Activated naive CD4-positive, alpha-beta T cell treated with Interleukin-2 at 50 U/mL for 16 hours (primary cell): ENCODE data around the gene ENO2.
"Not testable (repeated sequence)": the region's sequence is repeated elsewhere in the genome, so short reads cannot be mapped to it uniquely, and the experiment has no call there.

Experiments used
- DNase-seq: peaks from one replicate; pipeline ENCODE4 v3.0.0-alpha.2; 2020

The ENO2 gene

DNA sequence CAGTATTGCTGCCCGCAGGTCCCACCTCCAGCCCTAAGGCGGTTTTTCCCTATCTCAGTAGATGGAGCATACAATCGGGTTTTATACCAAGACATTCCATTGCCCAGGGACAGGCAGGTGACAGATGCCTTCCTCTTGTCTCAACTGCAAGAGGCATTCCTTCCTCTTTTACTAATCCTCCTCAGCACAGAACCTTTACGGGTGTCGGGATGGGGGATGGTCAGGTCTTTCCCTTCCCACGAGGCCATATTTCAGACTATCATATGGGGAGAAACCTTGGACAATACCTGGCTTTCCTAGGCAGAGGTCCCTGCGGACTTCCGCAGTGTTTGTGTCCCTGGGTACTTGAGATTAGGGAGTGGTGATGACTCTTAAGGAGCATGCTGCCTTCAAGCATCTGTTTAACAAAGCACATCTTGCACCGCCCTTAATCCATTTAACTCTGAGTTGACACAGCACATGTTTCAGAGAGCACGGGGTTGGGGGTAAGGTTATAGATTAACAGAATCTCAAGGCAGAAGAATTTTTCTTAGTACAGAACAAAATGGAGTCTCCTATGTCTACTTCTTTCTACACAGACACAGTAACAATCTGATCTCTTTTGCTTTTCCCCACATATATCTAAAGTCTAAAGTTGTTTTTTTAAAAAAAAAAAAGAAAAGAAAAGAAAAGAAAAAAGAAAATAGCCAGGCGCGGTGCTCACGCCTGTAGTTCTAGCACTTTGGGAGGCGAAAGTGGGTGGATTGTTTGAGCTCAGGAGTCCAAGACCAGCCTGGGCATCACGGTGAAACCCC lies 28.0 kb upstream of the ENO2 start:
- not testable (repeated sequence) for DNase-seq

DNA sequence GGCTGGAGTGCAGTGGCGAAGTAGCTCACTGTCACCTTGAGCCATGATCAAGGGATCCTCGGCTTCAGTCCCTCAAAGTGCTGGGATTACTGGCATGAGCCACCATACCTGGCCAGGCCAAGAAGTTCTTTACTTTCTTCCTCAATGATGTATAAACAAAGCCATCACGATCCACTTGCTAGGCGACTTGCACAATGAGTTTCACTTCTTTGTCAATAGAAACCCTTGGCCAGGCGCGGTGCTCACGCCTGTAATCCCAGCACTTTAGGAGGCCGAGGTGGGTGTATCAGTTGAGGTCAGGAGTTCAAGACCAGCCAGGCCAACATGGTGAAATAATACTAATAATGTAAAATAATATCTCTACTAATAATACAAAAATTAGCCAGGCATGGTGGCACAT lies 26.9 kb upstream of the ENO2 start:
- DNase-seq, result no peak

- no peak for DNase-seq
Observed at GRCh38 chr12:6888360-6888759, 26.0 kb upstream of the ENO2 start.

- not testable (repeated sequence) for DNase-seq
Observed at GRCh38 chr12:6888794-6889193, 25.6 kb upstream of the ENO2 start.

- not testable (repeated sequence) for DNase-seq
Observed at GRCh38 chr12:6889775-6890573, 24.4 kb upstream of the ENO2 start.

DNA sequence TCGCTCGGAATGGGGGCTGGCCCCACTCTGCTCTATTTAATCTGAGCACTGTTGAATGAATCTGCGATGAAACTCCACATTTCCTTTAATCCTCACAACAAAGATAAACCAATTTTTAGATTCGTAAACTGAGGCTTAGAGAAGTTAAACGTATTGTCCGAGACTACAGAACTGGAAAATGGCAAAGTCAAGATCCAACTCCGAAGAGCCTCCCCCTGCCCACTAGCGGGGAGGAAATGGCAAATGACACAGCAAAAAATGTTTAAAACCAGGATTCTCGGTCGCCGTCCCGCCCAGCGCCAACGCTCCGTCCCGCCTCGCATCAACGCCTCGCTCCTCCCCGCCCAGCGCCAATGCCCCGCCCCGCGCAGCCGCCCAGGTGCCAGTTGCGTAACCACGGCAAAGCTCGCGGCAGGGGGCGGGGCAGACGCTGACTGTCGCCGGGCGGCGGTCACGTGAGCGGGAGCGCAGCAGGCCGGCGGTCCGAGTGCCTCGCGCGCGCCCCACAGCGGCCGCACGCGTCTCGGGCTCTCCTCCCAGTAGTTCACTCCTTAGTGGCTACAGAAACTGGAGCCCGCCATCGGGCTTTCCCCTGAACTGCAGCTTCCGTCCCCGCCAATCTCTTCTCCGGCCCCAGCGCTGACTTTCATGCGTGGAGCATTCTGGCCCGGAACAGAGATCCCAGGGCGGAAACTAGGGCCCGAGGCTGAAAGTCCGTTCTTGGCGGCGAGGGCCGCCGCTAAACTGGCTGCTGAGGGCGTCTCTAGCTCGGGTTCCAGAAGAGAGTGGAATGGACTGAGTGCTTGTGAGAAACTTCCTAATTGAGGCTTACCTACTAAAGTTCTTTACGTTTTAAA lies 23.4 kb upstream of the ENO2 start:
- DNase-seq, result peak; percentile 99

- no peak for DNase-seq
Observed at GRCh38 chr12:6891646-6892001, 22.8 kb upstream of the ENO2 start.

GRCh38 chr12:6892683-6893082 lies 21.7 kb upstream of the ENO2 start:
- DNase-seq, result not testable (repeated sequence)

DNA sequence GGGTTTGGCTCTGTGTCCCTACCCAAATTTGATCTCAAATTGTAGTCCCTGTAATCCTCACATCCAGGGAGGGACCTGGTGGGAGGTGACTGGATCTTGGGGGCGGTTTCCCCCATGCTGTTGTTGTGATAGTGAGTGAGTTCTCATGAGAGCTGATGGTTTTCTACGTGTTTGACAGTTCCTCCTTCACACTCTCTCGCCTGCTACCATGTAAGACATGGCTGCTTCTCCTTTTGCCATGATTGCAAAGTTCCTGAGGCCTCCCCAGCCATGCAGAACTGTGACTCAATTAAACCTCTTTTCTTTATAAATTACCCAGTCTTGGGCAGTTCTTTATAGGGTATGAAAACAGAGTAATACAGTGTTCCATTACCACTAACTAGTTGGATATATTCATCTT lies 20.1 kb upstream of the ENO2 start:
- DNase-seq, result no peak

- DNase-seq, result no peak
Observed at GRCh38 chr12:6896846-6897435, 17.4 kb upstream of the ENO2 start.

GRCh38 chr12:6899427-6899826 lies 15.0 kb upstream of the ENO2 start:
- no peak for DNase-seq

DNA sequence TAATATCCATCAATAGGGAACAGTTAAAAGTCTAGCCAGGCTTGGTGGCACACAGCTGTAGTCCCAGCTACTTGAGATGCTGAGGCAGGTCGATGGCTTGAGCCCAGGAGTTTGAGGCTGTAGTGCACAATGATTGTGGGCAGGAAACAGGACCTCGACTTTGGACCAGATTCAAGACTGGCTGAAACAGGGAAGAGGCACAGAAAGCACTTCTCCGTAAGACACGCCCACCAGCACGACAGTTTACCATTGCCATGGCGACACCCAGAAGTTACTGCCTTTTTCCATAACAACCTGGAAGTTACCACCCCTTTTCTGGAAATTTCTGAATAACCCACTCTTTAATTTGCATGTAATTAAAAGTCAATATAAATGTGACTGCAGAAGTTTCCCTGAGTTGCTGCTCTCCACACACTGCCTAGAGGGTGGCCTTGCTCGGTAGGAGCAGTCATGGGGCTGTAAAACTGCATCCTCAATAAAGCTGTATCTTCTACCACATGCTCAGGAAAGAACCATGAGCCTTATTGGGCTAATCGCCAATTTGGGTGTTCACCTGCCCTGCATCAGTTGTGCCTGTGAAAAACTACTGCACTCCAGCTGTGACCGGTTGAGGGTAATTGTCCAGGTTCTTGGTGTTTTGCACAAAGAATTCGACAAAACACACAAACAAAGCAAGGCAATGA lies 14.4 kb upstream of the ENO2 start:
- DNase-seq, result peak; percentile 17

DNA sequence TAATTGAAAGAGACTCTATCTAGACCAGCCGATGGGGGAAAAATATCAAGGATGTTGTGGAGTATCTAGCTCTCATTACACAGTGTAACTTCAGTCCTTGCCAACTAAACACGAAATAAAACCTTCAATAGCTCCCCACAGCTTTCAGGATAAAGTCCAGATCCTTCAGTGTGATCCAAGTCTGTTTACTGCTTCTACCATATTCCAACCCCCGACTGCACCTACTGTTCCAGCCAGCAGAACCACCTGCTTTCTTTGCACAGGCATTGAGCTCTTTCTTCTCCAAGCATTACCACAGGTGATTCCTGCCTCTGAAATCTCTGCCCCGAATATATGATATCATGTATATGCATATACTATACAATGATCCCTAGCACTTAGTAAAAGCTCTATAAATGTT lies 11.9 kb upstream of the ENO2 start:
- DNase-seq, result no peak

DNA sequence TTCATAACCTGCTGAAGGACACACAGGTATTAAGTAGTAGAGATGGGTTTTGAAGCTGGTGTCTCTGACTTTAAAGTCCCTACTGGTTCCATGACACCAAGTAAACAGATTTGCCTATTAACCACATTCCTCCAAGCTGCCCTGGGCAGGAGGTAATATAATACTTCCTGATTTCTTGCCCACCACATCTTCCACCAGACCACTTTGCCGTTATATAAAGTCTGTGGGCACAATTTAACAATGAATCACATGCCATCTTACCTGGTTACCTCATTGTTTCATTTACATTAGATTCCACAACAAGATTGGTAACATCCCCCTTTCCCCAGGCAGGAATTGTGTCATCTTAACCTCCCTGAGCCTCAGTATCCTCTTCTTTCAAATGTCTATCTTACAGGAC lies 10.7 kb upstream of the ENO2 start:
- DNase-seq, result no peak

DNA sequence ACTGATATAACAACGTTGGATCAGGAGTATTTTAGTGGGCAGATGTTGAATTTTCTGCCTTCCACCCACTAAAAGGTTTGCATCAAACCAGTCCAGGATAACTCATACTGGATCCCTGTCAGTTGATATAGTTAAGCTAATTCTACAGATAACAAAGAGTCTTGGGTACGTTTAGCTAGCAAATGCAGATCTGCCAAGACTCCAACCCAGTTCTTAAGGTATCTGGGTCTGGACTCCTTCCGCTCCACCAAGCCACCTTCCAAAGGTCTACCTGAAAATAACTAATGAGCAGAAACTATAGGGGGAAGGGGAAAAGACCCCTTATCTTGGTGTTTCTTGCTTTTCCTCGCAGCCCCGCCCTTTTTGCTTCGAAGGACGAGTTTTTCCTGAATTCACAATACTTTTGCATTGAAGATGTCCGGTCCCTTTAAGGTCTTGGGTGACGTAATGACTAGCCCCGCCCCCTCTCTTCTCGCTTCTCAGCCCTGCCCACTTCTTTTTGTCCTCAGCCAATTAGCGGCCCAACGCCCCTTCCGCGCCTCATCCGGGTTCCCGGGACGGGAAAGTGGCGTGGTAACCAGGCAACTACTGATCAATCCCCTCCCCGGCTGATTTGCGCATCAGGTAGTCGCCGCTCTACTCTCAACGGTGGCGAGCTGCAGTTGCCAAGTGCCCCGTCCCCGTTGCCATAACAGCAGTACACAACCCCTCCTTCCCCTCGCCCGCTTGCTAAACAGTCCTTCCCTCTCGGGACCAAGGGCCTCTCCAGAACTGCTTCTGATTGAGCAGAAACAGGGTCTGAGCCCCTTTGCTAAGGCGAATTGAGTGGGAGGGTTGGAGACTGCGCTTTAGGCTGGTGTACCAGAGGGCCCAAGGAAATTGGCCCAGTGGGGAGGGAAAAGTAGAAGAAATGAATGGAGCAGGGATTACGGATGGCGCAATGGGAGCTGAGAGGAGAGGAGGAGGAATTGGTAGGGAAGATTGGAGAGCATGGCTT lies 9.8 kb upstream of the ENO2 start, which contains the start of gene LRRC23:
Gene LRRC23, plus strand, starts transcription at position 543 of the 997 bp plus-strand sequence. CDS start 812 bp downstream, outside the sequence.
- DNase-seq, result peak; percentile 98

- no peak for DNase-seq
Observed at GRCh38 chr12:6905414-6906040, 8.9 kb upstream of the ENO2 start.

GRCh38 chr12:6908141-6908540 lies 6.2 kb upstream of the ENO2 start:
- not testable (repeated sequence) for DNase-seq

GRCh38 chr12:6909421-6910145 lies 4.8 kb upstream of the ENO2 start:
- DNase-seq, result no peak

- DNase-seq, result no peak
Observed at GRCh38 chr12:6912164-6912935, 2.0 kb upstream of the ENO2 start.
